Left colon (tissue), 2 donors: ENCODE measurements around the gene ZNF853. TPM values are rescaled to one million over a fixed set of nuclear protein-coding genes. Genes with fewer than 3 reads are reported as not detected.

Experiments used
- ATAC-seq: fragments of 200-7000 bp; cut with Tn5 transposase; one replicate; pipeline ENCODE4 v1.9.1; 2020; ENCODE audit warnings: mild to moderate bottlenecking, moderate library complexity
- DNase-seq, 2 donors: peaks; one replicate each; pipeline ENCODE4 v3.0.0-alpha.2; 2020
- intact Hi-C, 2 donors: fragments of 100-400 bp; cut with DNase I in 1 of 2; cut with micrococcal nuclease in 1 of 2; formaldehyde crosslinking; loops; one replicate each; pipeline versions ENCODE4 v1.11.2 to v1.14.0; 2022; cut with DNase I, micrococcal nuclease
- total RNA-seq, 2 donors: library from RNA; stranded (reverse); fragmentation: NEBNext Ultra II Directional; extraction: Animal tissue kit (Norgen Biotek cat#: 25700); gene quantifications; one replicate each; pipeline ENCODE4 v1.2.1, GENCODE V29; 2021
- donor health status: DM: no; HTN: no; CAD: no.
- donor health status: DM: yes; HTN: yes; CAD: no.

Gene ZNF853
- total RNA-seq, 2 donors from 2014 or later: 0.79 to 2.9 TPM

- DNase-seq (no peak), ATAC-seq (peak; percentile 46)
- intact Hi-C loops: no loop called here
Measured at GRCh38 chr7:6590645-6591110, 24.7 kb upstream of the ZNF853 start.

DNA sequence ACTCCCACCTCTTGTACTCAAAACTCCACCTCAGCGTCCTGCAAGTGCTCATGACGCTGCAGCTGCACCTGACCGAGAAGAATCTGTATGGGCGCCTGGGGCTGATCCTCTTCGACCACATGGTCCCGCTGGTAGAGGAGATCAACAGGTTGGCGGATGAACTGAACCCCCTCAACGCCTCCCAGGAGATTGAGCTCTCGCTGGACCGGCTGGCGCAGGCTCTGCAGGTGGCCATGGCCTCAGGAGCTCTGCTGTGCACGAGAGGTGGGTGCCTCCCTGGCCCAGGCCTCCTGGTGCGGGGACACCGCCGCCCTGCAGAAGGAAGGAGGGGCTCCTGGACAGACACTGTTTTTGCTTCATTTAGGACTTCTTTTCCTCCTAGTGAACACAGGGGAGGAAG, 15.3 kb upstream of the ZNF853 start:
- ATAC-seq (no peak), DNase-seq (no peak)
- intact Hi-C loops: no loop called here

DNA sequence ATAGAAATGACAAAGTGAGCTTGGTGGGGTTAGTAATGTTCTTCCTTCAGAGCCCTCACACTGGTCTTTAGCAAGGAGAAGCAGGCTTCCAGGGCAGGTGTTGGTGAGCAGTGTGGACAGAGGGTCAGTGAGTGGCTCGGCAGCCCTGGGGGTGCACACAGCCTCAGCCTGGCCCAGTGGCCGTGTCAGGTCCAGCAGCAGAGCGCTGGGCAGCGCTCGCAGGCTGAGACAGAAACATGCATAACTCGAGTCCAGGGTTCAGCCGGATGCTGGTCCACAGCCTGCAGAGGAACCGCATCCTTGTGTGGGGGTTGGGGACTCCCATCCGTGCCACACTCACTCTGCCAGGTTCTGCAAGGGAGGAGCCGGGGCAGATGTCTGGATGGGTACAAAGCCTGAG, 11.0 kb upstream of the ZNF853 start:
- no peak for DNase-seq
- intact Hi-C loops: no loop called here
- no peak for ATAC-seq

DNA sequence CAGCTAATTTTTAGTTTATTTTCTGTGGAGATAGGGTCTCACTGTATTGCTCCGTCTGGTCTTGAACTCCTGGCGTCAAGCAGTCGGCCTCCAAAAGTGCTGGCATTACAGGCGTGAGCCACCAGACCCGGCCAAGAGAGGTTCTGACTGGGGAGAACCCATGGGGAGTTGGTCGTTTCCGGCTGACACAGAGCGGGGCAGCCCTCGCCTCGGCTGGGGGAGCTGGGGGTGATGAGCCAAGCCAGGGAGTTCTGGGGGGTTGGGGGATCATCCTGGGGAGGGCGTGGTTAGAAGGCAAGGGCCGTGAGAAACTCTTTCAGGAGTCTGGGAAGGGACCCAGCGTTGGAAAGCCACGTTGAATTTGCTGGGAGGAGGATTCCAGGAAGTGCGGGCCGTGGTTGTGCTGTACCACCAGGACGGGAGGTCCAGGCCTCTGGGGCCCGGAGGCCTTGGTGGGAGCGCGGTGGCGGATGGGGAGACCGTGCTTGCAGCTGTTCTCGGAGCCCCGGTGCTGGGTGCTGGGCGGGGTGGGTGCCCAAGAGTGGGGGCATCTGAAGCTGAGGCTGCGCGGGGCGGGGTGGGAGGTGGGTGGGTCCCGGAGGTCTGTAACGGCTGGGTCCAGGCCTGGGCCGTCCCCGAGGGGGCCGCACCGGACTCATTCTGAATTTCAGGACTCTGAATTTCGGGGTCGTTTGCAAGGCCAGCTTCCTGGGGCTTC, 8.4 kb upstream of the ZNF853 start:
- DNase-seq: no peak
- intact Hi-C loops: no loop called here
- ATAC-seq: no peak

GRCh38 chr7:6607651-6608051, 7.8 kb upstream of the ZNF853 start:
- intact Hi-C loops: no loop called here
- no peak for ATAC-seq
- no peak for DNase-seq

- ATAC-seq (no peak), DNase-seq (no peak)
- intact Hi-C loops: no loop called here
Measured at GRCh38 chr7:6608081-6608480, 7.3 kb upstream of the ZNF853 start.

DNA sequence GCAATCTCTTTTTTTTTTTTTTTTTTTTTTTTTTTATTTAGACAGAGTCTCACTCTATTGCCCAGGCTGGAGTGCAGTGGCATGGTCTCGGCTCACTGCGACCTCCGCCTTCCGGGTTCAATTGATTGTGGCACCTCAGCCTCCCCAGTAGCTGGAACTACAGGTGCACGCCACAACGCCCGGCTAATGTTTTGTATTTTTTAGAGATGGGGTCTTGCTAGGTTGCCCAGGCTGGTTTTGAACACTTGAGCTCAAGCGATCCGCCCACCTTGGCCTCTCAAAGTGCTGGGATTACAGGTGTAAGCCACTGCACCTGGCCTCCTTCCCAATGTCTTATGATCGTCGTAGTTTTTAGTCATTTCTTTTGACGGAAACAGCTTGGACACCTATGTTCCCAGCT, 6.6 kb upstream of the ZNF853 start:
- no peak for DNase-seq
- intact Hi-C loops: no loop called here
- no peak for ATAC-seq

DNA sequence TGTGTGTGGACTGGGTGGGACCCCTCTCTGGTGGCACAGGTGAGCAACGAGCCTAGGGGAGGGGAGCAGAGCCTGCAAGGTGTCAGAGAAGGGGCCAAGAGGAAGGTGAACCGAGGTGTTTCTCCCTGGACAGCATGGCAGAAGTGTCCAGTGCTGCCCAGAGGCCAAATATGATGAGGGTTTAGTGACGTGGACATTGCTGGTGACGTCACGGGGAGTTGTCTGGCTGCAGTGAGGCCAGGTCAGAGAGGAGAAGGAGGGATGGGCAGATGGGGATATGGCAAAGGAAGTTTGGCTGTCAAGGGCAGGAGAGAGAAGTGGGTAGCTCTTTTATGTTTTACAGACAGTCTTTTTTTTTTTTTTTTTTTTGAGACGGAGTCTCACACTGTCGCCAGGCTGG, 2.6 kb upstream of the ZNF853 start:
- intact Hi-C loops: no loop called here
- no peak for DNase-seq
- no peak for ATAC-seq

DNA sequence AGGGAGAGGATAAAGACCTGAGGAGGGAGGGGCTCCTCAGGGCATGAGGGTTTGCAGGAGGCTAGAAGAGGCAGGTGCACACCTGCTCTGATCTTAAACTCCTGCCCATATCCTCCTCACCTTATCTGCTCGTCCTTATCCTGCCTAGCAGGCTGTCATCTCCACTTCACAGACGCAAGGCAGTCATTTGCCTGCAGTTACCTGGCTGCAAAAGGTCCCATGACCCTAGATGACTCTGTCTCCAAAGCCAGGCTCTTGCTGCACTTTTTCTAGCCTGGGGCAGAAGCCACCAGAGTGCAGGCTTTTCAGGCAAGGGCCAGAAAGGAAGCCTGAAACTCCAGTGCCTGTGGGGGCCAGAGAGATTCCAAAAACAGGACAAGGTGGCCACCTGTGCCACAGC, 1.7 kb upstream of the ZNF853 start:
- intact Hi-C loops: no loop called here
- ATAC-seq (no peak), DNase-seq (no peak)

- DNase-seq (peak in 1 of 2 donors; percentile 21), ATAC-seq (peak; percentile 43)
- intact Hi-C loops: no loop called here
Measured at GRCh38 chr7:6615723-6616555, 529 bp downstream of the ZNF853 start.

DNA sequence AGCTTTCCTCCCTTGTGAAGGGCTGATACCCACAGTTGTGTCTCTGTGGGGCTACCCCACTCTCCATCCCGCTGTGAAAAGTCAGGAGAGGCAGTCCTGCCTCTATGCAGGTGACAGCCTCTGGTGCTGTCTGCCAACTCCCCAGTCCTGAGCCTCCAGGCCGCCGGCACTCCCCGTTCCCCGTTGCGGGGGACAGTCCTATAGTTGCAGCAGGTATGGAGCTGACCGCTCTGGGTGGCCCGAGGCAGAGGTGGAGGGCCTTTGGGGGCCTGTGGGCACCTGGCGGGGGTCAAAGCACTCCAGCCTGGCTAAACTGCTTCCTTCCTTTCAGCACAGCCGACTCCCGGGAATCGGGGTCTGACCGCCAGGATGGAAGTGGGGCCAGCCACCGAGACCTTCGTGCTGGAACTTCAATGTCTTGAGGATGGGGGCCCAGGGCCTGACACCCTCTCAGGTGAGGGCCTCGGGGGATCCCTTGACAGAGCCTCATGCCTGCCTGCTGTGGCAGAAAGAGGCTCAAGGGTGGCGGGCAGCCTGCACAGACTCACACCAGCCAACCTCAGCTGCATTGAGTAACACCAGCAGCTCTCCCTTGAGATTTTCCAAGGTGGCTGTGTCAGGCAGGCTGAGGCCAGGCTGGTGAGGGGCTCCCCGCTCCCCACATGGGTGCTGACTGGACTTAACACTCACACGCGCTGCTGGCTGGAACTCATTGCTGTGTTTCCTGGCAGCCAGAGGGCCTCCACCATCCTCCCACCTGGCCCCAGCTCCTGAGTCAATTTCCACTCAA, 1.6 kb downstream of the ZNF853 start:
- intact Hi-C loops: no loop called here
- no peak for DNase-seq
- ATAC-seq: no peak

DNA sequence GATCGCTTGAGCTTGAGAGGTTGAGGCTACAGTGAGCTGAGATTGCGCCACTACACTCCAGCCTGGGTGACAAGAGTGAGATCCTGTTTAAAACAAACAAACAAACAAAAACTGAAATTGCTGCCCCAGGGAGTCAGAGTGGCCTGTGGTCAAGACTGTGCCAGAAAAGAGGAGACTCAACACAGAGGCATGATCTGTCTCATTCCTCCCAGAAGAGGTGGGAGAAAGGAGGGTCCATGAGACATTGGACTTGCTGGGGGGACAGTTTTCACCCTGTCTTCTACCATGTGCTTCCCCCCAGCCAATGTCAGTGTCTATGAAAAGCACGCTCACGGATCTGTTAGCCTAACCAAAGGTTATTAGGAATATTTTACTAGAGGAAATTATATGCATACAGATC, 3.2 kb downstream of the ZNF853 start:
- no peak for DNase-seq
- intact Hi-C loops: no loop called here
- no peak for ATAC-seq

- intact Hi-C loops: no loop called here
- DNase-seq (no peak), ATAC-seq (peak; percentile 60)
Measured at GRCh38 chr7:6619961-6620360, 4.6 kb downstream of the ZNF853 start.

- peak; percentile 29 for ATAC-seq
- intact Hi-C loops: no loop called here
- no peak for DNase-seq
Measured at GRCh38 chr7:6621195-6622133, 6.1 kb downstream of the ZNF853 start.

- intact Hi-C loops: no loop called here
- ATAC-seq (no peak), DNase-seq (no peak)
Measured at GRCh38 chr7:6622134-6622710, 6.8 kb downstream of the ZNF853 start.

DNA sequence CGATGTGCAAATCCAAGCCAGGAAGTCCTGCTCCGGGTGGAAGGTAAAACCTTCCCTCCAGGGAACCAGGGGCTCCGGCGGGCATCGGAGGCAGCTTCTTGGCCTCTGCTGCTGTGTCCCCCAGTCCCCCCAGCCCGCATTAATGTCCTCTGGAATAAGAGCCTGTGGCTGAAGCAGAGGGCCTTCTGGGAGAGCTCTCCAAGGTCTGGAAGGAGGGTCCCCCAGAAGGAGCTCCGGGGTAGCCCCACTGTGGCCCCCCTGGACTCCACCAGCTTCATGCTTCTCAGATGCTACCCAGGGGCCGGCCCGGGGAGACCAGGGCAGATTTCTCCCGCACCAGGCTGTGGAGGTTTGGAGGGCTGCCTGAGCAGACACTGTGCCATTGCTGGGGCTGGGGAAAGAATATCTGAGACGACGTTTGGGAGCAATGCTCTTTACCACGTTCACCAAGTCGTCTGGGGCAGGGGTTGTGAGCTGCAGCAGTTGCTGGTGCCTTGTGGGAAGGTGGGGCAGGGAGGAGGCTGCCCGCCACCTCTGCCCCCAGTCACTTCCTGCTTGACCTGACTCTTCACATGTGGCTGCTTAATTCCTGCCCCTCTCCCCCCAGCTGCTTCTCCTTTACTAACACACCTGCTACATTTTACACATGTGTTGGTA, 8.3 kb downstream of the ZNF853 start:
- DNase-seq (no peak), ATAC-seq (peak; percentile 50)

DNA sequence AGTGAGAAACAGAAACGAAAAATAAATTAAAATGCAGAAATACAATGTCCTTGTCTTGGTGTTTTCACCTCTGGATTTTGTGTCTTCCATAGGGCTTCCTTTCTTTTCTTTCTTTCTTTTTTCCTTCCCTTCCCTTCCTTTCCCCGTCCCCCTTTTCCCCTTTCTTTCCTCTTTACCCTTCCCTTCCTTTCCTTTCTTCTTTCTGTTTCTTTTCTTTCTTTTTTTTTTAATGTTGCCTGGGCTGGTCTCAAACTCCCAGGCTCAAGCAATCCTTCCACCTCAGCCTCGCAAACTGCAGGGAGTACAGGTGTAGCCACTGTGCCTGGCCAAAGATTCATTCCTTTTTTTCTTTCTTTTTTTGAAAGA, 8.8 kb downstream of the ZNF853 start:
- ATAC-seq: no peak
- intact Hi-C loops: no loop called here

More for the DNA sequence above, 8.3 kb downstream of the ZNF853 start:
- intact Hi-C loops: no loop called here

GRCh38 chr7:6628045-6628444, 12.6 kb downstream of the ZNF853 start:
- ATAC-seq (no peak), DNase-seq (no peak)
- intact Hi-C loops: no loop called here

More for the DNA sequence above, 8.8 kb downstream of the ZNF853 start:
- no peak for DNase-seq
